HG02623 (cell line): ENCODE measurements around the gene ANO4.

Experiments used
- ATAC-seq: cut with Tn5 transposase; IDR thresholded peaks from one replicate; pipeline ENCODE4 v1.9.1; 2021; ENCODE audit warnings: moderate library complexity; ENCODE audit not compliant: unreplicated experiment

ANO4 gene

DNA sequence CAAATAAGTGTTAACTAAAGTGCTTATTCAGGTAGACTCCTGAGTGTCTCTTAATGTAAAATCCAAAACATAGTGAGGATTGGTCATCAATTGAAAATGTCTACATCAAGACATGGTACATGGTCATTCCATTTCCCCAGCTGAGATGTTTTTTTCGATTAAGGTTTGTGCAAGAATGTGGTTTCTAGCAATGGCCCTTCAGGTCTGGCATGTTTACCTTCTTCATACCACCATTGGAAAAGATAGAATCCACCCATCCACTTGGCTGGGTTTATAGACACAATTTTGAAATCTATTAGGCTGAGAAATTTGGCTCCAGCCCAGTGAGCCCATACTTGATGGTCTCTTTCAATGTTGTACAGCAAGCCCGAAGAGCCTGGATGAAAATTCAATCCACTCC, 145.9 kb downstream of the ANO4 start:
- ATAC-seq = no peak

DNA sequence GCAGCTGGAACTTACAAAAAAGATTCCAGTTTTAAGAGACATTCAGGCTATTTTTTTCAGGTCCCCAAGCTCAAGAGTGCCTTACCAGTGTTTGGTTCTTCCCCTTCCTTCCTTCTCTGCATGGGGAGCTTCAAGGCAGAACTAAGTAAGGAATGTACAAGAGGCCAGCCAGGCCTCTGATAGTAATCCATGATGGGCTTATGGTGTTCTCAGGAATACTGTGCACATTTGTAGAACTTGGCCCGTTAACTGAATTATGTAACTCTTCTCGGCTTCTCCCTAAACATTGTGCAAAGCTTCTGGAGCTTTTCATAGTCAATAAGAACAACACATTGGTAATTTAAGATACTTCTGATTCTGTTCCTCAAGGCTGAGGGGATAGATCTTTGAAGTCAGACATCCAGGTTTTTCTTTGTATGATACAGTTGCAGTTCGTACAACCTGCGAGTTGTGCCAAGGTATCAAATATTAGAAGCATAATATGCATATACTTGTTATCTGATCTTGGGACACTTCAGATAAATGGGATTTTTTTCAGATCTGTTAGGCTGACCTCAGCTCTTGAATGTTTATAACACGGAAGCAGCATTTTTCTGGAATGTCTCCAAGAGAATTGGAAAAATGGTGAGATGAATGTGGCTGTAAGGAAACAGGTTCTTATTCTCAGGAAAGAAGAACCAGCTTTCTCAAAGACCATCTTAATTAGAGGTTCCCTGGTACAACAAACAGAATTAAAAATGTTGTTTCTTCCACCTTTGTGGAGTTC, 148.6 kb downstream of the ANO4 start:
- no peak for ATAC-seq

- no peak for ATAC-seq
Measured at GRCh38 chr12:100951756-100952155, 157.2 kb downstream of the ANO4 start.

- no peak for ATAC-seq
Measured at GRCh38 chr12:100953217-100953616, 158.6 kb downstream of the ANO4 start.

GRCh38 chr12:100953677-100954076, 159.1 kb downstream of the ANO4 start:
- no peak for ATAC-seq

GRCh38 chr12:100954118-100954517, 159.5 kb downstream of the ANO4 start:
- no peak for ATAC-seq

- no peak for ATAC-seq
Measured at GRCh38 chr12:100955139-100955538, 160.6 kb downstream of the ANO4 start.

DNA sequence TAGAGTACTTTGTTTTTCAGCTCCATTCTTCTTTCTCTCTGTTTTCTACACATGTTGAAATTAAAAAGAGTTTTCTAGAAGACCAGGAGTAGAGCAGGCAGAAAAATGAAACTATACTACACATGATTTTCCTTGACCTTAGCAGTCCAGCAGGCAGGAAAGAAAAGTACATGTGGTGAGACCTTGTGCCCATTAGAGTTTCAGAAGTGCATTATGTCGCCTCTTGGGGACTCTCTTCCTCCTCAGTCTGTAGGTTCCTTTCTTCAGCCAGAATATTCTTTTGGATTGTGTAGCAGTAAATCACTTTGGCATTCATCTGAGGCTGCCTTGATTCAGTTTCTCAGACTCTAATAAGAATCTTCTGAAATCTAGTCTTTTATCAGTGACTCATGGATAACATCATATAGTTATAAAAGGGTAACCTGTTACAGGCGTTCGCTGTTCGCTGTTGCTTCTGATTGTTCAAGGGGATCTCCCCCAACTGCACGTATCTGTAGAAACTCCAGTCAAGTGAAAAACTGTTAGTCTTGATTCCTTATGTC, 161.8 kb downstream of the ANO4 start:
- ATAC-seq = no peak

DNA sequence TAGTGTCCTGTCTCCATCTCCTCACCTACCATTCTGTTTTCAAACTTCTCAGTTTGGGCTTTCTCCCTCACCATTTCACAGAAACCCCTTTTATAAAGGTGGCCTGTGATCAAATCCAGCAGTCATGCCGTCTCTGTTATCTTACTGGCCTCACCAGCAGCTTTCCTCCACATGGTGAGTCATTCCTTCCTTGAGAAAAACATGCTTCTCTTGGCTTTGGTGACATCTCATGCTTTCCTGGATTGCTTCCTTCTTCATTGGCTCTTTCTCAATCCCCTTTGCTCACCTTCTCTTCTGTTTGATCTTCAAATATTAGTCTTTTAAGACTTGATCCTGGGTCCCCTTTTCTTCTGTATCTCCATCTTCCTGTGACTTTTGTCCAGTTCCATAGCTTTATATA, 164.9 kb downstream of the ANO4 start:
- no peak for ATAC-seq

GRCh38 chr12:100962086-100962712, 167.6 kb downstream of the ANO4 start:
- no peak for ATAC-seq

DNA sequence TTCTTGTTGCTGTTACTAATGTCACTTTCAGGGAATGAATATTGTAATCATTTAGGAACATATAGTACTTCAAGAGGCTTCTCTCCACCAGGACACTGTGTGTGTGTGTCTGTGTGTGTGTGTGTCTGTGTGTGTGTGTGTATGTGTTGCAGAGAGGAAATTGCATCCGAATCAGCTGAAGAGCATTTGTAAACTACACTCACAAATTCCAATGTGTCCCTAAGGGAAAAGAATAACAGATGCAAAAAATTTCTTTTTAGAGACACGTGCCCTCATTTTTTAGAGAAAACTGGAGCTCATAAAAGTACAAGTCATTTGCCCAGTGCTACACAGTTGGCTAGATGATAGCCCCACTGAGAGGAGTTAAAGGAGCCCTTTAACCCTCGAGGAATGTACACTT, 168.8 kb downstream of the ANO4 start:
- ATAC-seq = no peak

DNA sequence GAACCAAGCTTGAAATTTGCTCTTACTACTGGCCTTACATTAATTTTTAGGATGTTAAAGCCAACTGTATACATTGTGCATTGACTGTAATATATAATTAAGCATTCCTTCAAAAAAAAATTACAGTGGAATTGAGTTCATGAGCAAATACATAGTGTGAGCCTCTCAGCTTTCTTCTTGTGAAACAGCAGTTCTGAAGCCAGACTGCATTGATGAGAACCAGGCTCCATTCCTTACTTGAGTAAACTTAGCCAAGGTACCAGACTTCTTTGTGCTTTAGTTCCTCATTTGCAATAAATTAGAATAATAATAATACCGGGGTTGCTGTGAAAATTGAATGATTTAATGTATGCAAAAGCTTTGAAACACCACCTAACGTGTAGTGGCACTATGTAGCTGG, 169.5 kb downstream of the ANO4 start:
- no peak for ATAC-seq

- ATAC-seq = no peak
Measured at GRCh38 chr12:100967189-100967588, 172.6 kb downstream of the ANO4 start.

DNA sequence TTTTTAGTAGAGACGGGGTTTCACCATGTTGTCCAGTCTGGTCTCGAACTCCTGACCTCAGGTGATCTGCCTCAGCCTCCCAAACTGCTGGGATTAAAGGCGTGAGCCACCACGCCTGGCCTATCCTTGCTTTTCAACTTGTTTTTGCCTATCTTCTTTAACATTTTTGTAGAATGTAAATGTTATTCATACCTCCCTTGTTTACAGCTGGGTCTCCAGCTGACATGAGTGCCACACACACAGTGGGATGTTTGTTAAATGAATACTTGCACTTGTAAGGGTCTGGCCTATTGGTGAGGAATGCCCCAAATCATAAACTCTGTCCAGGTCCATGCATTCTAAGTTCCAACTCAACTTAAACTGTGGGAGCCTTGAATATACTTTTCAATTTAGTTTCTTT, 176.3 kb downstream of the ANO4 start:
- ATAC-seq = no peak

- no peak for ATAC-seq
Measured at GRCh38 chr12:100972121-100972520, 177.5 kb downstream of the ANO4 start.

- no peak for ATAC-seq
Measured at GRCh38 chr12:100974341-100974740, 179.8 kb downstream of the ANO4 start.

DNA sequence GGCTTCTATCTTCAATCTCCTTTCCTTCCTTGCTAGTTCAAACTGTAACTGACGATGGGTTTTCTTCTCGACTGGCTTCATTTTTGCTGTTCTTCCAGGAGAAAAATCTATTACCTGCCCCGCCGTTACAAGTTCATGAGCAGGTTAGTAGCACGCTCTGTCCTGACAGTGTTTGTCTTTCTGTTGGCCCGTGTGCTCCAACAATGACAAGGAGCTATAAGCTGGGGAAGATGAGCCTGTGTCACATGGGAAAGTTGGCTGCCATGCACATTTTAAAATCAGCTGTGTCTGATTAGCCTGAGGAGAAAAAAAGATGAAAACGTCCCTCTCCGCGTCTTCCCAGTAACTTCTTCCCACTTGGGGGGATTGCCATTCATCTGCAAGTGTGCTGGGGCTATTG, 180.2 kb downstream of the ANO4 start:
- ATAC-seq = no peak

GRCh38 chr12:100976735-100977134, 182.2 kb downstream of the ANO4 start:
- ATAC-seq = no peak

DNA sequence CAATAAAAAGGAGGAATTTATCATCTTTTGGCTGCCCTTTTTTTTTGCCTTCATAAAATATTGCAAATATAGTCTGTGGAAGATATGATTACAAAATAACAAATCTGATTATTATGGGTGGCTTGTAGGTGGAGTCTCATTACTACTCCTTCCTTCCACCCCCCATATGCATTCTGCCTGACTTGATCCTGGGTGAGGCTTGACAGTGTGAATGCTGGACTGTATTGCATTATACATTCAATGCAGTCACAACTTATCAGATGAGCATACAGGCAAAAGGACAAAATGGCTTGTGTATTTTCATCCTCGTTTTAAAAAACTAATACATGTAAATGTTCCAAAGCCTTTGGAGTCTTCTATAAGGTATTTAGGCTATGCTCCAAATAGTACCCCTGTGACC, 186.3 kb downstream of the ANO4 start:
- no peak for ATAC-seq

GRCh38 chr12:100982511-100983183, 188.1 kb downstream of the ANO4 start:
- ATAC-seq = no peak

GRCh38 chr12:100984796-100985195, 190.2 kb downstream of the ANO4 start:
- no peak for ATAC-seq
